K562 (cell line): ENCODE measurements around the gene COL4A1. TPM values are rescaled to one million over a fixed set of nuclear protein-coding genes. Genes with fewer than 3 reads are reported as not detected.

Source experiments
- ATAC-seq: fragments of 200-7000 bp; cut with Tn5 transposase; 3 replicates; pipeline ENCODE4 v1.9.1; 2020; ENCODE audit warnings: moderate library complexity
- BruUV-seq: library from RNA; stranded (reverse); fragments of 400-500 nt; replicated peaks from 2 replicates; lab custom pipeline; 2021; lab: Mats Ljungman, UMichigan
- CTCF ChIA-PET: fragments of 300-600 bp; formaldehyde crosslinking; extraction: SDS; loops from one replicate; lab custom pipeline; 2021; ENCODE audit warnings: low intra/inter-chr PET ratio; lab: Yijun Ruan, JAX
- POLR2A ChIA-PET: fragments of 300-600, 350-650 bp; sonication (Branson Sonifier 250); formaldehyde crosslinking; extraction: SDS; loops from one replicate; lab custom pipeline; 2021; ENCODE audit warnings: antibody characterized with exemption, inconsistent platforms; lab: Yijun Ruan, JAX
- DNase-seq, 4 experiments: peaks; one replicate each; pipeline versions ENCODE4 v3.0.0 to v3.0.0-alpha.2; 2011 to 2018; ENCODE audit warnings: low spot score in 3 of 4, mixed read lengths in 3 of 4; ENCODE audit errors: extremely low read depth in 1 of 4
- FAIRE-seq: peaks from 2 replicates; lab custom pipeline; 2011; peaks lifted over from hg19 to GRCh38; lab: Jason Lieb, UNC
- H2AFZ ChIP-seq: 2 replicates; pipeline ENCODE4 v1.6.0; 2011; ENCODE audit warnings: low read depth, low read length, control low read depth, inconsistent platforms
- H3K27ac ChIP-seq: fragments of 200-600 bp; 3 replicates; pipeline ENCODE4 v1.8.0; 2011; ENCODE audit warnings: low read depth, mild to moderate bottlenecking, control low read depth, inconsistent platforms, low read length, moderate library complexity, mixed read lengths; ENCODE audit errors: extremely low read depth
- H3K27me3 ChIP-seq, 2 experiments: fragments of 300-600 bp in 1 of 2; 2 replicates in 1 of 2; 3 replicates in 1 of 2; pipeline versions ENCODE4 v1.6.0 to v1.8.0; 2011; ENCODE audit warnings: inconsistent platforms in 2 of 2, low read length in 2 of 2, mild to moderate bottlenecking in 1 of 2, mixed read lengths in 1 of 2, moderate library complexity in 1 of 2; ENCODE audit not compliant: control insufficient read depth in 2 of 2, insufficient read depth in 2 of 2
- H3K36me3 ChIP-seq: fragments of 300-600 bp; 3 replicates; pipeline ENCODE4 v1.8.0; 2011; ENCODE audit warnings: mild to moderate bottlenecking, low read length, inconsistent platforms; ENCODE audit not compliant: control insufficient read depth, insufficient read depth
- H3K4me1 ChIP-seq, 2 experiments: fragments of 200-600 bp in 1 of 2; replicated peaks in 1 of 2; 2 replicates in 1 of 2; 3 replicates in 1 of 2; pipeline versions ENCODE4 v1.5.1 to v1.8.0; 2011; ENCODE audit warnings: inconsistent platforms in 2 of 2, low read length in 2 of 2, mild to moderate bottlenecking in 1 of 2, mixed read lengths in 1 of 2, moderate library complexity in 1 of 2; ENCODE audit not compliant: control insufficient read depth in 2 of 2, insufficient read depth in 2 of 2
- H3K4me2 ChIP-seq: 2 replicates; pipeline ENCODE4 v1.6.1; 2011; ENCODE audit warnings: low read length, control low read depth, inconsistent platforms, mixed read lengths; ENCODE audit not compliant: insufficient read depth
- H3K4me3 ChIP-seq: fragments of 200-600 bp; sonication (generic), shearing (Covaris generic); 2 replicates; pipeline ENCODE4 v1.5.1; 2016; ENCODE audit warnings: control low read depth, inconsistent platforms
- H3K79me2 ChIP-seq: fragments of 200-600 bp; 3 replicates; pipeline ENCODE4 v1.8.0; 2011; ENCODE audit warnings: low read length, inconsistent platforms; ENCODE audit not compliant: control insufficient read depth, insufficient read depth
- H3K9ac ChIP-seq, 2 experiments: 2 replicates each; pipeline versions ENCODE4 v1.6.0 to v1.6.1; 2011; ENCODE audit warnings: low read depth in 2 of 2, low read length in 2 of 2, control low read depth in 1 of 2, inconsistent platforms in 1 of 2, mild to moderate bottlenecking in 1 of 2, mixed read lengths in 1 of 2; ENCODE audit not compliant: insufficient read depth in 1 of 2
- H3K9me1 ChIP-seq: one replicate; pipeline ENCODE4 v1.6.0; 2011; ENCODE audit warnings: inconsistent platforms, mild to moderate bottlenecking, low read length, moderate library complexity; ENCODE audit not compliant: control insufficient read depth, insufficient read depth
- H3K9me3 ChIP-seq: replicated peaks from 2 replicates; pipeline ENCODE4 v1.5.1; 2011; ENCODE audit warnings: low read depth, low read length, inconsistent platforms; ENCODE audit not compliant: control insufficient read depth, insufficient read depth
- H4K20me1 ChIP-seq: replicated peaks from 2 replicates; pipeline ENCODE4 v1.6.1; 2011; ENCODE audit warnings: low read length, inconsistent platforms, mixed read lengths; ENCODE audit not compliant: control insufficient read depth, insufficient read depth
- ARNT ChIP-seq, 2 experiments: fragments of 450-650 bp; IDR thresholded peaks; 2 replicates each; pipeline ENCODE4 v1.6.1; 2016; ENCODE audit warnings: mild to moderate bottlenecking in 1 of 2
- ETS2 ChIP-seq: IDR thresholded peaks from 2 replicates; pipeline ENCODE4 v1.6.1; 2016; ENCODE audit warnings: borderline replicate concordance, missing genetic modification characterization, mild to moderate bottlenecking, moderate library complexity, missing compliant biosample characterization; ENCODE audit not compliant: poor library complexity, severe bottlenecking
- FOXM1 ChIP-seq, 2 experiments: fragments of 450-650 bp in 1 of 2; sonication (generic) in 1 of 2; formaldehyde crosslinking in 1 of 2; IDR thresholded peaks; 2 replicates each; pipeline versions ENCODE4 v1.6.1 to v1.9.0; 2017 to 2022; ENCODE audit warnings: low read depth in 2 of 2, mild to moderate bottlenecking in 2 of 2, missing genetic modification reagents in 1 of 2, moderate library complexity in 1 of 2
- MBD1 ChIP-seq: fragments of 250-450 bp; sonication (Bioruptor Pico); IDR thresholded peaks from 2 replicates; pipeline ENCODE4 v1.8.0; 2022; ENCODE audit warnings: inconsistent platforms
- NR2C2 ChIP-seq, 2 experiments: fragments of 200-800 bp in 1 of 2; sonication (Bioruptor generic) in 1 of 2; sonication (generic) in 1 of 2; formaldehyde crosslinking in 1 of 2; IDR thresholded peaks; 2 replicates each; pipeline versions ENCODE4 v1.6.1 to v1.8.0; 2016 to 2022; ENCODE audit warnings: mild to moderate bottlenecking in 1 of 2, missing compliant biosample characterization in 1 of 2, missing genetic modification characterization in 1 of 2, missing genetic modification reagents in 1 of 2
- PTRF ChIP-seq: fragments of 450-650 bp; IDR thresholded peaks from 2 replicates; pipeline ENCODE4 v1.6.1; 2016; ENCODE audit warnings: mild to moderate bottlenecking, missing genetic modification characterization, missing compliant biosample characterization
- RAD21 ChIP-seq, 2 experiments: fragments of 250-450 bp in 1 of 2; fragments of 450-650 bp in 1 of 2; sonication (Bioruptor Pico) in 1 of 2; formaldehyde crosslinking in 1 of 2; IDR thresholded peaks in 1 of 2; conservative IDR thresholded peaks in 1 of 2; 2 replicates each; pipeline versions ENCODE4 v1.4.0 to v1.8.0; 2020 to 2022; ENCODE audit warnings: mild to moderate bottlenecking in 2 of 2, moderate library complexity in 1 of 2
- TRIM24 ChIP-seq, 2 experiments: fragments of 450-650 bp; IDR thresholded peaks; 2 replicates each; pipeline ENCODE4 v1.6.1; 2016
- ZNF277 ChIP-seq: fragments of 250-450 bp; sonication (Bioruptor Pico); IDR thresholded peaks from 2 replicates; pipeline ENCODE4 v1.8.0; 2022; ENCODE audit warnings: inconsistent platforms, mild to moderate bottlenecking, moderate library complexity, borderline replicate concordance
- ZNF324 ChIP-seq: fragments of 250-450 bp; sonication (Bioruptor Pico); IDR thresholded peaks from 2 replicates; pipeline ENCODE4 v1.4.0; 2020; ENCODE audit warnings: mild to moderate bottlenecking
- ZNF561 ChIP-seq: fragments of 450-650 bp; formaldehyde crosslinking; conservative IDR thresholded peaks from 2 replicates; pipeline ENCODE4 v1.4.0; 2020; ENCODE audit warnings: mild to moderate bottlenecking, moderate library complexity
- WGBS: fragments of 100-300 bp; shearing (Covaris generic); methylation state at CpG from one replicate; pipeline ENCODE4 v1.1.6; 2016; ENCODE audit warnings: low coverage, mixed read lengths; ENCODE audit not compliant: insufficient coverage; ENCODE audit errors: missing lambda C conversion rate; 5-methylcytosine and 5-hydroxymethylcytosine counted together
- in situ Hi-C: fragments of 300-500 bp; cut with MboI; formaldehyde crosslinking; loops from 4 replicates; pipeline ENCODE4 v1.15.0; 2018; ENCODE audit warnings: inconsistent platforms, mixed read lengths
- intact Hi-C: fragments of 100-400 bp; cut with micrococcal nuclease; formaldehyde crosslinking; loops from 2 replicates; pipeline ENCODE4 v1.14.2; 2022
- polyA plus RNA-seq, 8 experiments: library from polyadenylated mRNA; depleted of rRNA in 4 of 8; stranded (reverse) in 5 of 8; unstranded in 3 of 8; fragments of >200 nt; fragmentation: Nextera tagmentation in 2 of 8; fragmentation: Illumina TruSeq in 1 of 8; extraction: Ambion mirVana in 2 of 8; extraction: Trizol in 1 of 8; gene quantifications; 2 replicates each; pipeline versions ENCODE4 v1.2.1 to v1.2.3, GENCODE V29; 2011 to 2014; ENCODE audit warnings: inconsistent platforms in 1 of 8, missing spikeins in 1 of 8
- total RNA-seq, 7 experiments: library from RNA; depleted of rRNA in 6 of 7; stranded (reverse); fragments of >200 nt in 6 of 7; fragmentation: Illumina TruSeq in 2 of 7; extraction: Trizol in 2 of 7; gene quantifications; 2 replicates each; pipeline versions ENCODE4 v1.2.1 to v1.2.3, GENCODE V29; 2011 to 2021; ENCODE audit warnings: low replicate concordance in 1 of 7

The COL4A1 gene
- total and polyA plus RNA-seq, 9 of the 15 experiments (the other 6 are each of a cell fraction or from before 2014, with no cell fraction given), result 0.35 TPM; not detected in 8

- WGBS, result 0% methylated on average over 10 of the region's 16 CpGs
- ATAC-seq, result no peak
- Histone ChIP-seq H3K9ac (no peak overlapping the region), H4K20me1 (no peaks in the 10 kb centered on the region), H3K9me3 (no peaks in the 10 kb centered on the region), H3K4me1 (no peaks in the 10 kb centered on the region; a peak in 1 of 5 replicates), H3K27ac (no peak overlapping the region), H3K4me3 (no peak overlapping the region), H3K4me2 (no peak overlapping the region), H2AFZ (no peak overlapping the region), H3K79me2 (no peaks in the 10 kb centered on the region), H3K27me3 (peaks cover 4 to 41% of the 10 kb centered on the region in 2 experiments; a peak in 3 of 5 replicates), H3K9me1 (no peaks in the 10 kb centered on the region), H3K36me3 (no peaks in the 10 kb centered on the region)
- no TSS peak for BruUV-seq
- TF ChIP-seq ZNF277 (CRISPR knock-in tag) (no peak), MBD1 (CRISPR knock-in tag) (no peak), ARNT (IDR thresholded peaks at IDR 0.05) (no peak), ZNF324 (no peak), NR2C2 (CRISPR knock-in tag; IDR thresholded peaks at IDR 0.05) (no peak), NR2C2 (tag; IDR thresholded peaks at IDR 0.05) (no peak), FOXM1 (IDR thresholded peaks at IDR 0.05; ENCODE audit: low read depth) (no peak), FOXM1 (CRISPR knock-in tag; IDR thresholded peaks at IDR 0.05; ENCODE audit: low read depth) (no peak), RAD21 (CRISPR knock-in tag; conservative IDR thresholded peaks at IDR 0.05 in 1 of 2, IDR thresholded peaks at IDR 0.05 in 1 of 2) (no peak), ETS2 (tag) (no peak), TRIM24 (IDR thresholded peaks at IDR 0.05) (no peak), PTRF (tag) (no peak), ZNF561 (CRISPR knock-in tag) (no peak)
- ChIA-PET CTCF (no interaction called here), POLR2A (interaction anchor here (0.6 kb wide), 2 partner anchors 26 to 161 kb away, joined by 3 read pairs; no protein-coding TSS in a partner anchor)
- DNase-seq, result no peak
- intact Hi-C loops (no loop called here), in situ Hi-C loops (no loop called here)
- no peak for FAIRE-seq
Observed at GRCh38 chr13:110132225-110132982, 174.6 kb downstream of the COL4A1 start.
